ENCODE results near the gene CHD3. TPM values are rescaled to one million over a fixed set of nuclear protein-coding genes. Genes with fewer than 3 reads are reported as not detected.

CHD3 gene
- total RNA-seq, 1 experiment from 2014 or later: 197 TPM

DNA sequence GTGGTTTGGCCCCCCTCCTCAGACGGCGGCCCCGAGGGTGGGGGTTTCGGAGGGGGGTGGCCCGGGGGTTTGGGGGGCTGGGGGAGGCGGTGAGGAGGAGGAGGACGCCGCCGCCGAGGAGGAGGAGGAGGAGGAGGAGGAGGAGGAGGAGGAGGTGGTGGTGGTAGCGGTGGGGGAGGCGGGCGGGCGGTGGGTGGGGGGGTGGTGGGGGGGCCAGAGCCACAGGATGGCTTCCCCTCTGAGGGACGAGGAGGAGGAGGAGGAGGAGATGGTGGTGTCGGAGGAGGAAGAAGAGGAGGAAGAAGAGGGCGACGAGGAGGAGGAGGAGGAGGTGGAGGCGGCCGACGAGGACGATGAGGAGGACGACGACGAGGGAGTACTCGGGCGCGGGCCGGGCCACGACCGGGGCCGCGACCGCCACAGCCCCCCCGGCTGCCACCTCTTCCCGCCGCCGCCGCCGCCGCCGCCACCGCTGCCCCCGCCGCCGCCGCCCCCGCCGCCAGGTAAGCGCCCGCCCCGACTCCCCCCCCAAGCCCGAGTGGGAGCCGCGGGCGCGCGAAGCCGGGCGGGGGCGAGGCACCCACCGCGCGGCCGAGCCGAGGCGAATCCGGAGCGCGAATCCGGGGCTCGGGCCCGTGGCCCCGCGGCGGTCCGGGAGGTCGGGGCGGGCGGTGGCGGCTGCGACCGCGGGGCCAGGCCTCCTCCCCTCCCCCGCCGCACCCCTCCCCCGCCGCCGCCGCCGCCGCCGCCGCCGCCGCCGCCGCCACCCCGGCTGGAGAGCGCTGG, 3.8 kb upstream of the CHD3 start:
- no peaks in the 10 kb centered on the region for H3K9me2 ChIP-seq (ENCODE audit: insufficient read depth)
- H3K4me1 ChIP-seq (replicated peaks; ENCODE audit: insufficient read depth): peaks cover 24% of the 10 kb centered on the region
- no peaks in the 10 kb centered on the region for H3K9me3 ChIP-seq (ENCODE audit: insufficient read depth, low read depth)
- peaks cover 31% of the 10 kb centered on the region for H3K79me2 ChIP-seq (ENCODE audit: low read depth)
- H3K27me3 ChIP-seq (ENCODE audit: insufficient read depth, low read depth): no peaks in the 10 kb centered on the region
- intact Hi-C loops (cut with micrococcal nuclease; ENCODE audit: unreplicated experiment): loop anchor here (5.0 to 10.0 kb wide), 2 partner anchors 48 to 300 kb away; partner anchors contain the start of genes CNTROB, MPDU1 and TRAPPC1
- BruUV-seq (replicated peaks): no TSS peak
- DNase-seq: peak in 1 of 2 experiments; percentile 25
- H4K20me1 ChIP-seq (ENCODE audit: insufficient read depth): peaks cover 4% of the 10 kb centered on the region; the same call in 1 of the 2 replicates
- H2AFZ ChIP-seq: no peak overlapping the region
- ChIA-PET CTCF (no interaction called here), POLR2A (ENCODE audit: unreplicated experiment) (interaction anchor here (0.6 kb wide), 2 partner anchors 174 to 662 kb away, joined by 3 to 7 read pairs; no protein-coding TSS in a partner anchor)
- peaks cover 30% of the 10 kb centered on the region for H3F3A ChIP-seq (ENCODE audit: insufficient read depth, low read depth)
- TF ChIP-seq, protein P1, sequence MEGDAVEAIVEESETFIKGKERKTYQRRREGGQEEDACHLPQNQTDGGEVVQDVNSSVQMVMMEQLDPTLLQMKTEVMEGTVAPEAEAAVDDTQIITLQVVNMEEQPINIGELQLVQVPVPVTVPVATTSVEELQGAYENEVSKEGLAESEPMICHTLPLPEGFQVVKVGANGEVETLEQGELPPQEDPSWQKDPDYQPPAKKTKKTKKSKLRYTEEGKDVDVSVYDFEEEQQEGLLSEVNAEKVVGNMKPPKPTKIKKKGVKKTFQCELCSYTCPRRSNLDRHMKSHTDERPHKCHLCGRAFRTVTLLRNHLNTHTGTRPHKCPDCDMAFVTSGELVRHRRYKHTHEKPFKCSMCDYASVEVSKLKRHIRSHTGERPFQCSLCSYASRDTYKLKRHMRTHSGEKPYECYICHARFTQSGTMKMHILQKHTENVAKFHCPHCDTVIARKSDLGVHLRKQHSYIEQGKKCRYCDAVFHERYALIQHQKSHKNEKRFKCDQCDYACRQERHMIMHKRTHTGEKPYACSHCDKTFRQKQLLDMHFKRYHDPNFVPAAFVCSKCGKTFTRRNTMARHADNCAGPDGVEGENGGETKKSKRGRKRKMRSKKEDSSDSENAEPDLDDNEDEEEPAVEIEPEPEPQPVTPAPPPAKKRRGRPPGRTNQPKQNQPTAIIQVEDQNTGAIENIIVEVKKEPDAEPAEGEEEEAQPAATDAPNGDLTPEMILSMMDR (conservative IDR thresholded peaks at IDR 0.05): no peak
- no peak for TF ChIP-seq EZH2 (IDR thresholded peaks at IDR 0.05; ENCODE audit: low read depth)
- peak overlapping the region; percentile 84; the same call in 1 of the 2 replicates for H3K4me3 ChIP-seq
- H3K36me3 ChIP-seq (ENCODE audit: low read depth): no peaks in the 10 kb centered on the region
- H3K4me2 ChIP-seq: no peak overlapping the region
- H3K27ac ChIP-seq: no peak overlapping the region

DNA sequence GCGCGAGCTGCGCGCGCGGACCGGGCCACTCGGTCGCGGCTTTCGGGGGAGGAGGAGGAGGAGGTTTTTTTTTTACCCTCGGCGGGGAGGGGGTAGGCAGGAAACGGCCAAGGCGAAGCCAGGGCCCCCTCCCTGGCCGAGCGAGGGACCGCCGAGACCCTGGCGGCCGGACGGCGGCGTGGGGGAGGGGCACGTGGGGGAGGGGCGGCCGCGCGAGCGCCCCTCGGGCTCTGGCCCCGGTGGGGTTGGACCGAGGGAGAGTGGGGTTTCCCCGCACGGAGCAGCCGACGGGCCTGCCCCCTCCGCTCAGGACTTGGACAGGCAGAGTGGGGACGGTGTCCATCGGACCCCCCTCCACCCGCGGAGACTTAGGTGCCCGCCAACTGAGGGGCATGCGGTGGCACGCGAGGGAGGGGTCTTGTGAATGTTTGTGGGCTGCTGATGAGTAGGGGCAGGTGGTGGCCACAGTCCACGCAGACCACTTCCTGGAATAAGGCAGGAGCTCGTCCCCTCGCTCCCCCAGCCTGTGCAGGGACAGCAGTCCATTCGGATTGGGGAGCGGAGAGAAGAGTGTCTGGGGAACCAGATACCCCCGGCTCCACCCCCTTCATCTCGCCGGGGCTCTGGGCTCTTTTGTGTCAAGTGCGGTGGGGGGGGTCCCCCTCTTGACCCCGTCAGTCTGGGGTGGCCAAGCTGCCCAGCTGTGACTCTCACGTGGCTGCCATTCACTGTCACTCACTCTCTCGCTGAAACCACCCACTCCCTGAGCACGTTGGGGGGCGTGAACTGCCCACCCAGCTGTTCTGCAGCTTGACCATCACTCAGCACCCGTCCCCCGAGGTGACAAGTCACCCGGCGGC, 3.0 kb upstream of the CHD3 start:
- CTCF ChIA-PET: no interaction called here
- POLR2A ChIA-PET (ENCODE audit: unreplicated experiment): interaction anchor here (0.6 kb wide), 1 partner anchor 173 kb away, joined by 7 read pairs; no protein-coding TSS in a partner anchor
- no peaks in the 10 kb centered on the region for H3K27me3 ChIP-seq (ENCODE audit: insufficient read depth, low read depth)
- intact Hi-C loops (cut with micrococcal nuclease; ENCODE audit: unreplicated experiment): loop anchor here (5.0 to 10.0 kb wide), 2 partner anchors 47 to 301 kb away; partner anchors contain the start of genes CNTROB, MPDU1 and TRAPPC1
- H3K4me2 ChIP-seq: peak overlapping the region; percentile 99
- DNase-seq: peak in 1 of 2 experiments; percentile 68
- TF ChIP-seq EZH2 (IDR thresholded peaks at IDR 0.05; ENCODE audit: low read depth): no peak
- TF ChIP-seq, protein P1 (conservative IDR thresholded peaks at IDR 0.05): no peak
- H3K4me1 ChIP-seq (replicated peaks; ENCODE audit: insufficient read depth): peaks cover 27% of the 10 kb centered on the region
- BruUV-seq (replicated peaks): no TSS peak
- H3K9me3 ChIP-seq (ENCODE audit: insufficient read depth, low read depth): no peaks in the 10 kb centered on the region
- H3F3A ChIP-seq (ENCODE audit: insufficient read depth, low read depth): peaks cover 30% of the 10 kb centered on the region
- peak overlapping the region; percentile 84 for H3K4me3 ChIP-seq
- H2AFZ ChIP-seq: no peak overlapping the region
- peaks cover 38% of the 10 kb centered on the region for H3K79me2 ChIP-seq (ENCODE audit: low read depth)
- peak overlapping the region; percentile 66 for H3K27ac ChIP-seq
- peaks cover 4% of the 10 kb centered on the region; the same call in 1 of the 2 replicates for H4K20me1 ChIP-seq (ENCODE audit: insufficient read depth)
- no peaks in the 10 kb centered on the region for H3K9me2 ChIP-seq (ENCODE audit: insufficient read depth)
- H3K36me3 ChIP-seq (ENCODE audit: low read depth): no peaks in the 10 kb centered on the region; the same call in 1 of the 2 replicates

All from PC-9 (cell line).